ENCODE results near the gene DNASE2B.

Gene DNASE2B

DNA sequence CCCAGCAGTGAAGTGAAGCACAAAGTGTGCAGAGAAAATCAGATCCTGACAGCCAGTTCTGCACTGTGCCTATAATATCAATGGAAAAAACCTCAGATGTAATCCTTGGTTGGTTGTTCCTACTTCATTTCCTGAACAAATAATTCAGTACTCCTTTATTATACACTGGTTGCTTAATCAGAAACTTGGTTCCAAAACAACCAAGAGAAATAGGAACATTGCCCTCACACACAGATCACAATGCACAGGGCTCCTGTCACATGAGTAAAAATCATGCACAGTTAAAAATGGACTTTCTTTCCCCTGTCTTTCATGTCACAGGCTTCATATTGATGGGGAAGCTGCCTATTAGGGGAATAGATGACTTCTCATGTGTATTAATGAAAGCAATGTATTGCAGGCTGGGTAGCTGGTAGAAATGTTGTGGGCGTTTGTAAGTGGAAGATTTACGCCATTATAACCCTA, 9.7 kb downstream of the DNASE2B start:
- peak; percentile 16 for DNase-seq (ENCODE audit: low read depth)
- no peak overlapping the region for H3K4me3 ChIP-seq (ENCODE audit: low read depth, low read length)

DNA sequence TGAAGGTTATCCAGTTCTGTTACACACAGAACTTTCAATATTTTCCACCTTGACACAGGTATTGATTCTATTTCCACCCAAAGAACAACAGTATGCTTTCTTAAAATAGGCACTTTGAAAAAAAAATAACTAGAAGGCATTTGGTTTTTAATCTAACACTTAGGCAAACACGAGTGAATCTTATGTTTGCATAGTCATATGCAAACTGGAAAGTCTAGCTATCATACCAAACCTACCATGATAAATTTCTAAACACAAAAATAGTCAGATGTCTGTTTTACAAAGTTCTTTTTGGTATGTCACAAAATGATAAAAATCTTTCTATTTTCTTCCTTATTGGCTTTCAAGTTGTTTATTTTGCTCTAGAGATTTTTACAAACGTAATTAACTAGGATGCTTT, 11.6 kb downstream of the DNASE2B start:
- DNase-seq (ENCODE audit: low read depth), result no peak

DNA sequence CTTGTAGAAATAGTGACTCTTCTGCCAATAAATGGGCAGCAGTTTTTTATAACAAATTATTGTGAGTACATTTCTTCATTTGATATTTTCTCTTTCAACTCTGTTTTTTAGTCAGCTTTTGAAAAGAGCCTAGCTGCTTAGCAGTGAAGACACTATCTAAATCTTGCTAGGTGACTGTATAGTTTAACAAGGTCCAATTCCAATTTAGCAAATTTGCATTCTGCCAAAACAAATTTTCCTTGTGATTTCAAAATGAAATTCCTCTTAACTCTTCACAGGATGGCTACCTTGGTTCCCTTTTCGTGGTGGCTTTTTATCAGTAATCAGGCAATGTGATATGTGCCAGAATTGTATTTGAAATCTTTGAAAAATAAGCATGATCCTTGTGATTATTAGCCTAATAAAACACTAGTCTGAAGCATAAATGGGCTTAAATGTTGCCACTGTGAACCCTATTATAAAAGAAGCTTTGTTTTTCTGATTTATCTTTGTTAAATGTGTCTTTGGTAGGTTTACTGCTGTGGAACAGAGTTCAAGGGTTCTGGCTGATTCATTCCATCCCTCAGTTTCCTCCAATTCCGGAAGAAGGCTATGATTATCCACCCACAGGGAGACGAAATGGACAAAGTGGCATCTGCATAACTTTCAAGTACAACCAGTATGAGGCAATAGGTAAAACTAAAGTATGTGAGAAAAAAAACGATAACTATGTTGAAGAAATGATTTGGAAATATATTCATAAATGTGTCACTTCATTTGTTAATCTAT, 12.2 kb downstream of the DNASE2B start:
- DNase-seq (ENCODE audit: low read depth), result no peak
- H3K4me3 ChIP-seq (ENCODE audit: low read depth, low read length), result no peak overlapping the region

More for the DNA sequence above, 11.6 kb downstream of the DNASE2B start:
- no peak overlapping the region for H3K4me3 ChIP-seq (ENCODE audit: low read depth, low read length)

DNA sequence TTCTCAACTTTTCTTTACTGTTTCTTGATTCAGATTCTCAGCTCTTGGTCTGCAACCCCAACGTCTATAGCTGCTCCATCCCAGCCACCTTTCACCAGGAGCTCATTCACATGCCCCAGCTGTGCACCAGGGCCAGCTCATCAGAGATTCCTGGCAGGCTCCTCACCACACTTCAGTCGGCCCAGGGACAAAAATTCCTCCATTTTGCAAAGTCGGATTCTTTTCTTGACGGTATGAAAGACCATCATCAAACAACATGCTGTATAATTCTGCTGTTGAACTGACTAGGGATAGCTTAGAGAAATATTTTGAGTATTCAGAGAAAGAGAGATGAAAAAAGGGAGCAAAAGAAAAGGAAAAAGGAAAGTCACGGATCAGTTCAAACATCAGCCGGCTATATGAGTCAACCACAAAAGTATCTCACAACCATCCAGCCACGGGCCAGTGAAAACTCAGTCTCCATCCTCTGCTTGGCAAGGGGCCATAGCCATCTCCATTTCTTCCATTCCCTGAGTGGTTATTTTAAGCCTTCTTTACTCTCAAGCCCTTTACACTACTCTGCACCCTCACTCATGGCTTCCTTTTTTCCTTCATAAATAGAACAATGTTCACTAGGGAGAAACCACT, 14.1 kb downstream of the DNASE2B start:
- H3K4me3 ChIP-seq (ENCODE audit: low read depth, low read length), result no peak overlapping the region
- peak; percentile 68 for DNase-seq (ENCODE audit: low read depth)

DNA sequence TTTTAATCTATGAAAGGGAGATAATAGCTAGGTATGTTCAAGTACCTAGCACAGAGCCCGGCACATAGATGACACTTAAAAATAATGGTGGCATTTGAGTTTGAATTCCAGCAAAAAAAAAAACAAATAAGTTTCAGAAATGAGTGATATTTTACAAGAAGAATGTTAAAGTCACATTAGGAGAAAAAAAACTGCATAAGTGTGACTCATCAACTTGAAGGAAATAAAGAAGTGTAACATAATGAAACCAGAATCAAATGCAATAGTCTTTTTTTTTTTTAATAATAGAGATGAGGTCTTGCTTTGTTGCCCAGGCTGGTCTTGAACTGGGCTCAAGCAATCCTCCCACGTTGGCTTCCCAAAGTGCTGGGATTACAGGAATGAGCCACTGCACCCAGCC, 17.1 kb downstream of the DNASE2B start:
- no peak for DNase-seq (ENCODE audit: low read depth)

DNA sequence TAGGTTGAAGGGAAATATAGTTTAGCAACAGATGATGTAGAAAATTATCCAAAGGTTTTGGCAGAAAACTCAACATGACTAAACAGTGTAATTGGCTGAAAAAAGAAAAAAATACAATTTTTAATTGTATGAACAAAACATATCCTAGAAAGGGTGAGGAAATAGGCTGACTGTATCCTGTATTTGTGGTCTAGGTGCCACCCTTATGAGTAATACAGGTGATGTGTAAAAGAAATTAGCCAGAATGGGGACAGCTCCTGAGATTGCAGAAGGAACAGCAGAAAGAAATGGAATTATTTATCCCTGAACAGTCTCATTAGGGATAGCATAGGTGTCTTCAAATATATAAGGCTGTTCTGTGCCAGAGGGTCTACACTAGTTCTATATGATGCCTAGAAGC, 24.6 kb downstream of the DNASE2B start:
- no peak overlapping the region for H3K4me3 ChIP-seq (ENCODE audit: low read depth, low read length)
- no peak for DNase-seq (ENCODE audit: low read depth)

More for the DNA sequence above, 17.1 kb downstream of the DNASE2B start:
- no peak overlapping the region for H3K4me3 ChIP-seq (ENCODE audit: low read depth, low read length)

DNA sequence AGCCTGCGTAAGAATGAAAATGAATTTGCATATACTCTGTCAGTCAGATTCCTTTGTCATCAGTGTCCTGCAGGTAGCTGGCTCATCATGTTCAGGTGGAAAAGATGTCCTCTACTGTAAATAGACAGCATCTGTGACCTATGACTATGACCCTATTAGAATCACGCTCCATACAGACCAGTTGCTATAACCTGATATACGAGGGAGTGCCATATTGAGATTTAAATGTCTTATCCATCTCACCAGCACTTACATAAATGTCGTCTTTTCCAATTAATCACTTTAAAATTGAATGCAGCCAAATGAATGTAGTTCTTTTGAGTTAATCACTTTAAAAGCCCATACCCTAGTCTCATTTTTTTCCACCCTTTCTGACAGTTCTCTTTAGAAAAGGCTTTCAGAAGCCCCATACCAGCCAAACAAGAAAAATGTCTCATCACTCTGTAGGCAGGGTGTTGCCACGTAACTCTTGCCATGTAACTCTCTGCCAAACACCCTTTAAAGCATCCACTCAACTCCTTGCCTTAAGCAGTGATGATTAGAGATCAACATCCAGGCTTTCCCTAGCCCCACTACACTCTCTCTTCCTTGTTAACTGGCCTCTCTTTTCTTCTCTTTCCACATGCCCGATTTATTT, 26.3 kb downstream of the DNASE2B start:
- no peak for DNase-seq (ENCODE audit: low read depth)
- no peak overlapping the region for H3K4me3 ChIP-seq (ENCODE audit: low read depth, low read length)

DNA sequence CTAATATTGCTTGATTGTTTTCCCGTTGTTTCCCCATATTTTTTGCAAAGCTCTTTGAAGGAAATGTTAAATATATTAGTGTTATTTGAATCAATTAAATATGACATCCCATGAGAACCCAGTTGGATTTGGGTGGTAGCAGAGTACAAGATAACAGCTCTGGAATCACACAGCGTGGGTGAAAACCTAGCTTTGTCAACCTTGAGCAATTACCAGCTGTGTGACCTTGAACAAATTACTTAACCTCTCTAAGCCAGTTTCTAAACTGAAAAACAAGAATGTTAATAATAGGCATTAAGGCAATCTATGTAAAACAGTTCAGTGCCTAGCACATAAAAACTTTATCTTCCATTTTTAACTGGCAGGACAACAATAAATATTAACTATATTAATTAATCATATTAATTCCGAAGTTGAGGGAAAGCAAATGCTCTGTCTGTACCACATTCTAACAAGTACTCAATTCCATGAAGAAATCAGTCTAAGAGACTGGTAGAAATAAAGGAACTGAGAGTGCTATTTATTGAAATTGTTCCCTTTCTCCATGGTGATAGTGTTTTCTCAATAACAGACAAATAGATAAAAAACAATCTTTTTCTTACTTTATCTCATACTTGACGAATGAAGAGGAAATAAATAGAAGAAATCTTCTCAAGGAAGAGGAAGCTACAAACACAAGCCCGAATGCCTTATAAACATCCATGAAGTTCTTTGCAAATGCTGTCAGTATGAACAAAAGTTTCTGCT, 27.0 kb downstream of the DNASE2B start:
- no peak for DNase-seq (ENCODE audit: low read depth)
- no peak overlapping the region for H3K4me3 ChIP-seq (ENCODE audit: low read depth, low read length)

DNA sequence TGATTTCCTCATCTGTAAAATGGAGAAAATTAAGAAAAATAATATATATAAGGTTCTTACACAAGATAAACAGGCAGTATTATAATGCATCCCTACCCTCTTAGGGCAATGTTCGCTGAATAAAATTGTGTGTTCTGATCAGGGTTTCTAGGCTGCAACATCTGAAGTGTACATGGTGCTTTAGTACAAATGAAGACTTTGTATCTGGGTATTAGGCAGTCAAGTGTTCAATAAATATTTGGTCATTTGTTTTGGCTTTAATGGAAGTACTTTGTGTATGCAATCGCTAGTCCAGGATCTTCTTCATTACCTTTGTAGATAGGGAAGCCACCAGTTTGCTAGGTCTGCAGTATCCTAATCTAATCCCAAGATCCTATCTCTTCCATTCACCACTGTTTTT, 28.1 kb downstream of the DNASE2B start:
- H3K4me3 ChIP-seq (ENCODE audit: low read depth, low read length), result no peak overlapping the region
- DNase-seq (ENCODE audit: low read depth), result no peak

DNA sequence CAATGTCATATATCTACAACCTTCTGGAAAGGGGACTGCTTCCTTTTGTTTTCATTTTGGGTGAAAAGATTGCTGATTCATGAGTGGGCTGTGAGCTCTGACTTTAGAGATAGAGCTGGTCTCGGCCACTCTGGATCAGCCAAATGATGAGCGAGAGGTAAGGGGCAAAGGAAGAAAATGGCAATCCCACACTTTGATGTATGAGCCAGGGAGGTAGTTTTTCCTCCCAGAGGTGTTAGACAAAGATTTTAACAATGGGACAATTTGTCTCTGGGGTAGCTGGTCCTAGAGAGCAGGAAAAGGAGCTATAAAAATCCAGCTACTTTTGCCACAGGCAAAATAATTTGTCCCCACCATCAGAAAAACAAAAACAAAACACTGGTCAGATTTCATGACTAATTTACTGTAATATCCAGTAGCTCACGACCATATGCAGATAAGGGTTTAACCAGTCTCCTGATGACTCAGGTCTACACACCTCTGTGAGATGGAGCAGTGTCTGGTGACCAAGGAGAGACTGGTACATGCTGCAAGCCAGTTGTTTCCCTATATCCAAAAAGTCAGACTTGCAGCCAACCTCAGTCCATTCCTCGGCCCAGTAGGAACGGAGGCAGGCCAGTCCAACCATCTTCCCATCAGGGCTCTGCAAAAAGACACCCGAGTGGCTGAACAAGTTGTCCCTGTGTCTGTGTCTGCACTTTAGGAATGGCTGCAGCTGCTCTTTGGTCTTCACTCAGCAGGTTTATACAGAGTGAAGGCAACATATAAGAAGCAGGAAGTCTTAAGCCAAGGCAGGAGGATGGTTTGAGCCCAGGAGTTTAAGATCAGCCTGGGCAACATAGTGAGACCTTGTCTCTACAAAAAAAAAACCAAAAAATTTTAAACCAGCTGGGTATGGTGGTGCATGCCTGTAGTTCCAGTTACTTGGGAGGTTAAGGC, 29.2 kb downstream of the DNASE2B start:
- no peak overlapping the region for H3K4me3 ChIP-seq (ENCODE audit: low read depth, low read length)
- DNase-seq (ENCODE audit: low read depth), result no peak

DNA sequence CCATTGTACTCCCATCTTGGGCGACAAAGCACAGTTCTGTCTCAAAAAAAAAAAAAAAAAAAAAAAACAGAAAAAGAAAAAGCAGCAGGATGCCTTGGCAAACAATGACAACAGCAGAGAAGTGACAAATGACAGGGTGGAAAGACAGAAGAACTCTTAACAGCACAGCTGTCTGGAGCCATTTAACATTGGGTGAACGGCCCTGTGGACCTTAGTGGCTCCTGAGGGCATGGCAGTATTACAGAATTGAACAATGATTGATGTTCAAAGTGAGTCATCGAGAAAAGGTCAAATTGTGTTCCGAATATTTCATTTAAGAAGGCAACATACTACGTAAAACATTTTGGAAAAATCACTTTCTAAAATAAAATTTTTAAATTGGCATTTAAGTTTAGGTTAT, 30.0 kb downstream of the DNASE2B start:
- no peak for DNase-seq (ENCODE audit: low read depth)
- H3K4me3 ChIP-seq (ENCODE audit: low read depth, low read length), result no peak overlapping the region

DNA sequence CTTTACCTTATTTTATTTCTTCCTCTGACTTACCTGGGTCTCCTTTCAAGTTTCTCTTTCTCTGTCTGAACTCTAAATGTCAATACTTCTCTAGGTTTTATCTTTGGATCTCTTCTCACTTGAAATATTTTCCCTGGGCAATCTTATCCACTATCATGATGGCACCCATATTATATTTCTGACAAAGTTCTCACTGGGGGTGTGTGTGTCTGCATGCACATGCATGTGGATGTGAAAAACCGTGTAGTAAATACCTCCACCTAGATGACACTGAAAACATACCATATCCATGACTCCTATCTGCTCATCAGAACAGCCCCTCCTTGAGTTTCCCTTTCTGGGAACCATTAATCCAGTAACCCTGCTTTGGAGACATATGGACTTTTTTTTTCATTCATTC, 30.9 kb downstream of the DNASE2B start:
- DNase-seq (ENCODE audit: low read depth), result no peak
- H3K4me3 ChIP-seq (ENCODE audit: low read depth, low read length), result no peak overlapping the region

DNA sequence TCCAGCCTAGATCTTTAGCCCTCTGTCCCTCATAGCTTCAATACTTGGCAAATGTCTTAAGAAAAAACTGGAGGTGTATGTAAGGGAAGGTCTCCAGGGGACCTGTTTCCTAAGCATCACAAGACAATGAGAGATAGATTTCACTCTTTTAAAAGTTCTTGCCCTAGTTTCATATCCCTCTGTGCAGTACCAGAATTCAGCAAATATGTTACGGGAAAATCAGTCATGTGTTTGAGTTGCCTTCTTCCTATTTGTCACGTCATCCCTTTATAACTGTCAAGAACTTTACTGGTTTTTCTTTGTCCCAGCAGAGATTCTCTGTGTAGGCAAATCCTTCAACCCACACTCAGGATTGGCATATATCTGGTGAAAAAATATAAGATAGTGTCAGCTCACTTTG, 32.3 kb downstream of the DNASE2B start:
- DNase-seq (ENCODE audit: low read depth), result no peak
- no peak overlapping the region for H3K4me3 ChIP-seq (ENCODE audit: low read depth, low read length)

DNA sequence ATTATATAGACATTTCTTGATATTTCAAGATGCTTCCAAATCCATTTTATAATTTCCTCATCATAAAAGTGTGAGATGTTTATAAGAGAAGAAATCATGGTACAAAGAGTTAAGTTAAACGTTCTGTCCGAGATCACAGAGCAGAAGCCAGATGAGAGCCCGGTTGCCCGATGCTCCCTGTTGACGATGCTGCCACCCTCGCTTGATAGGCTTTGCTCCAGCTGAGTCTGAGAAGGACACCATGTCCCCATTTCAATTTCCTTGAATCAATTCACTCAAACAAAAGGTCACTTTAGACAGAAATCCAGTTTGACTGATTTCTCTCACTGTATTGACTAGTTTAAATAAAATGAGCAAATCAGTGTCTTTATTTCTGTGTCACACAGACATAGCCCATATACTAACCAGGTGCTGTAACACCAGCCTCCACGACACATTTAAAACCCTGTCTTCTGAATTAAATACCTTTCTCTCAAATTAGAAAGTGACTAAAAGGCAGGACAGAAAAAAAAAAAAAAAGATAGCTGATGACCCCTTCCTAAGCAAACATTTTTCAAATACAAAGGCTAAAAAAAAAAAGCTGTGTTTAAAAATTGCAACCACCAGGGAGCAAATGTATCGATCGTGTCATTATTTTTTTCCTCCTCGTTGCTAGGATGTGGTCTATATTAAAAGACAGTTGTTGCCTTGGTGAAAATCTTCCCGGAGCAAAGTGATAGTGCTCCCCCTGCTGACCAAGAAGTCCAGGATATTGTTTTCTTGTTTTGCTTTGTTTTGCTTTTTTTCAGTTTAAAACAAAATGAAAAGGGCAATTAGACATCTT, 35.2 kb downstream of the DNASE2B start:
- peak; percentile 25 for DNase-seq (ENCODE audit: low read depth)
- H3K4me3 ChIP-seq (ENCODE audit: low read depth, low read length), result peak overlapping the region; percentile 19

DNA sequence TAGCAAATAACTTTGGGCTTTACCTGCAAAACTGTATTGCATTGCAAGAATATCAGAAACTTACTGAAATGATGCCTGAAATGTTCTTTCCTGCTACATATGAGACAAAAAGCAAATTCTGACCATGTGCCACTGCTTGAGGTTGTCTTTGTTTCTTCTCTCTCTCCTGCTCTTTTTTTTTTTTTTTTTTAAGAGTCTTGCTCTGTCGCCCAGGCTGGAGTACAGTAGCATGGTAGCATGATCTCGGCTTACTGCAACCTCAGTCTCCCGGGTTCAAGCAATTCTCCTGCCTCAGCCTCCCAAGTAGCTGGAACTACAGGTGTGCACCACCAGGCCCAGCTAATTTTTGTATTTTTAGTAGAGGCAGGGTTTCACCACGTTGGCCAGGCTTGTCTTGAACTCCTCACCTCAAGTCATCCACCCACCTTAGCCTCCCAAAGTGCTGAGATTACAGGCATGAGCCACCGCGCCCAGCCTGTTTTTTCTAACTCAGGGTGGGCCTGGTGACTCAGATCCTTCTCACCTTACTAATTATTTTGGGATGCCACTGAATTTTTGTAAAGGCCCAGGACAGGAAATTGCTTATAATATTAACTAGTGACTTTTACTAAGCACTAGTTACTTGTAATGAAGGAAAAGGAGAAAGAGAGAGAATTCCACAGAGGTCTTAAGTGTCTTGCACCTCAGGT, 35.9 kb downstream of the DNASE2B start:
- no peak overlapping the region for H3K4me3 ChIP-seq (ENCODE audit: low read depth, low read length)
- DNase-seq (ENCODE audit: low read depth), result no peak

DNA sequence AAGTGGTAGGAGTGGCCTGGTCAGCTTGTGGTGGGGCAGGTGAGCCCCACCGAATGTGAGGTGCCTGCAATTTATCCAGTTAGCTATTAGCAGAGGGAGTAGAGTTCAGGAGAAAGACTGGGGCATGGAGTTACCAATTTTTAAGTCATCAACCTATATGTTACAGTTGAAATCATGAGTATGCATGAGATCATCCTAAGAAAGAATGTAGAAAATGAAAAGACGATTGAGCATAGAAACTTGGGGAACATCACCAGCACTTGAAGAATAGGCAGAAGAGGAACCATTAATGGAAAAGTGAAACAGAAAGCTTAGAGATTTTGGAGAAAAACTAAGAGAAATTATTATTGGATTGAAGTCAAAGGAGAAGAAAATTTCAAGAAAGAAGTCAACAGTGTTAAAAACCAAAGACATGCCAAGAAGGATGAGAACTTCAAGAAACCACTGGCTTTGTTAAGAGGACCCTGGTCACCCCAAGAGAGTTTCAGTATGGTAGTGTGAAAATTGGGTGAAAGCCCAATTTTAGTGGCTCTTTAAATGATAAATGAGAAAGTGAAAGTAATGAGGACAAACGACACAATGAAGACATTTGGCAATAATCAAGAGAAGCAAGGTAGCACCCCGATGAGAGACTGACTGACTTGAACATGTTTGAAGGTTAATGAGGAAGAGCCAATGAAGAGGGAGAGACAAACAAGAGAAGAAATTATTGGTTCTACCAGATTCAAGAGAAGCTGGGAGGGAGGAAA, 36.7 kb downstream of the DNASE2B start:
- H3K4me3 ChIP-seq (ENCODE audit: low read depth, low read length), result no peak overlapping the region

More for the DNA sequence above, 36.7 kb downstream of the DNASE2B start:
- no peak for DNase-seq (ENCODE audit: low read depth)

Measured in skeletal muscle cell (primary cell).